Testis (tissue), 2 donors: Measurements from ENCODE around the gene SLCO3A1.
A peak's percentile ranks its signal among the peaks of the same experiment; 100 is the strongest.

Experiments
- CTCF ChIP-seq, 3 experiments: fragments of 450-650 bp in 2 of 3; fragments of 200-600 bp in 1 of 3; sonication (generic) in 1 of 3; IDR thresholded peaks; one replicate each; pipeline ENCODE4 v1.5.1; 2016 to 2019; ENCODE audit warnings: antibody characterized with exemption in 3 of 3, mild to moderate bottlenecking in 2 of 3, moderate library complexity in 1 of 3
- POLR2A ChIP-seq: fragments of 450-650 bp; IDR thresholded peaks from one replicate; pipeline ENCODE4 v1.6.1; 2017; ENCODE audit warnings: antibody characterized with exemption, mild to moderate bottlenecking, moderate library complexity

GRCh38 chr15:92097474-92098178 lies 244.1 kb downstream of the SLCO3A1 start:
- peak; percentile 14 to 75 (median 58) for TF ChIP-seq CTCF (IDR thresholded peaks at IDR 0.05)
- no peak for TF ChIP-seq POLR2A
